GM21447 (cell line): ENCODE data around the gene UPF2.
"Not testable (repeated sequence)": the region's sequence is repeated elsewhere in the genome, so short reads cannot be mapped to it uniquely, and the experiment has no call there.

Experiments
- ATAC-seq: cut with Tn5 transposase; IDR thresholded peaks from one replicate; pipeline ENCODE4 v1.9.1; 2021; ENCODE audit not compliant: unreplicated experiment

The UPF2 gene

GRCh38 chr10:11909618-11910017 lies 133.0 kb downstream of the UPF2 start:
- no peak for ATAC-seq

DNA sequence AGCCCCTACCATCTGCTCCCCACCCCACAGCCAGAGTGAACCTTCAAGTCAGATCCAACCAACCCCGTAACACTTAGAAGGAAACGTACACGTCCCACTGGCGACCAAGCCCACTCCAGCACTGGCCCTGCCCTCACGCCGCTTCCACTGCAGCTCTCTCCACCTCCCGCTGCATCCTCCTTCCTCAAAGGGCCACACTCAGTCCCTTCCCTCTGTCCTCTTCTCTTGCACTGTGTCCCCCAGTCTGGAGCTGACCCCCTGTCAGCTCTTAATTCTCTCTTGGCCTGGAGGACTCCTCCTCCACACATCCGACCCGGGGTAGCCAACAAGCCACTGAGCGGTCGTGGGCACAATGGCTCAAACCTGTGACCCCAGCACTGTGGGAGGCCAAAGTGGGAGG lies 133.6 kb downstream of the UPF2 start:
- no peak for ATAC-seq

DNA sequence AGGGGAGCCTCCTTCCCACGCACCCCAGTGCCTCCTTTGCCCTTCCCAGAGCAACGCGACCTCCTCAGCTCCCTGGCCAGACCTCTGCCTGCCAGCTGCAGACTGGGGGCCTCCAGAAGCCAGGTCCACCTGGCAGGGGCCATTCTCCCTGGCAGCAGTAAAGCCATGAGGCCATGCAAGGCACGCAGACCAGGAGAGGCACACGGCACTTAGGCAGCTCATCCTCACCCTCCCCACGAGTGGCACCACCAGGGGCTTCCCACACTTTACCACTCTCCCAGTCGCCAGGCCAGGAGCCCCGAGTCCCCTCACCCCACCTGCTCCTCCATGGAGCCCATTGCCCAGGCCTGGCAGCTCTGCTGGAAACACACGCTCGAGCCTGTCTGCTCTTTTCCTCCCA lies 134.1 kb downstream of the UPF2 start:
- ATAC-seq, result no peak

DNA sequence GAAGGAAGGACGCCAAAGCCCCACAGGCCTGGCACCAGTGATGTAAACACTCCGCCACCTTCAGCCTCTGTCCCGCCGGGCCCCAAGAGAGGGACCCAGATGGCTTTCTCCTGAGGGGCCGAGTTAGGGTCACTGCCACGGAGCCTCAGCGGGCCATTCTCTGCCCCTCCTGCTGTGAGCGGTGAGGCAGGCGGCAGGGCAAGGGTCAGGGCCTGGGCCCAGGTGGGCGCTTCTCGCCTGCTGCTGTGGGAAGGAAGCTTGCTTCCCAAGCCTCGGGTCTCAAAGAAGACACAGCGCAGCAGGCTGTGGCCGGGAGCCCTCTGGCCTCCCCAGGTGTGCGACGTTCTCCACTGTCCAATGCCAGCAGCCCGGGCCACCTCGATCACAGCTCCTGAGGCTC lies 134.7 kb downstream of the UPF2 start:
- no peak for ATAC-seq

GRCh38 chr10:11906714-11907113 lies 135.9 kb downstream of the UPF2 start:
- no peak for ATAC-seq

- no peak for ATAC-seq
Measured at GRCh38 chr10:11902646-11903045, 140.0 kb downstream of the UPF2 start.

DNA sequence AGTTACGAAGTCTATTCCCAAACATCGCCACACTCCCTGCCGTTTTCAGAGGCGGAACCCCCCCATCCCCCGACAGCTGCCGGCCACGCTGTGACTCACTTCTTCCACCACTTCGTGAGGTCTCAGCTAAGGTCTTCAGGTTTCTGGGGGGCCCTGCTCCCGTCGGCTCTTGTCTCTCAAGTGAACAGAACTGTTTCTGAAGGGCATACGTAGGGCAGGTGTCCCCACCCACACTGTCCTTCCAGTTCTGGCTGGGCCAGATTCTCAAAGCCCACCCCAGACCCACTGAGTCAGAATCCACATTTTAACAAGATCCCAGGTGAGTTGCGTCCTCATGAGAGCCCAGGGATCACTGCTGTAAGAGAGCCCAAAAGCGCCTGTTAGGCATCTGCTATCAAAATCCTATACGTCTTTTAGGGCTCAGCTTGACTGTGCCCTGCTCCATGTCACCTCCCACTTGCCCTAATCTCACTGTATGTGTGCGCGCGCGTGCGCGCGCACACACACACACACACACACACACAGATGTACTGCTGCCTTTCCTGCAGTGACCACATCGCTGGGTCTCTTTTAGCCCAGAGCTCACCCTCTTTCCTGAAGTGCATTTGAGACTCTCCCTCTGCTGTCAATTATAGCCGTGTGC lies 140.7 kb downstream of the UPF2 start:
- ATAC-seq, result no peak

DNA sequence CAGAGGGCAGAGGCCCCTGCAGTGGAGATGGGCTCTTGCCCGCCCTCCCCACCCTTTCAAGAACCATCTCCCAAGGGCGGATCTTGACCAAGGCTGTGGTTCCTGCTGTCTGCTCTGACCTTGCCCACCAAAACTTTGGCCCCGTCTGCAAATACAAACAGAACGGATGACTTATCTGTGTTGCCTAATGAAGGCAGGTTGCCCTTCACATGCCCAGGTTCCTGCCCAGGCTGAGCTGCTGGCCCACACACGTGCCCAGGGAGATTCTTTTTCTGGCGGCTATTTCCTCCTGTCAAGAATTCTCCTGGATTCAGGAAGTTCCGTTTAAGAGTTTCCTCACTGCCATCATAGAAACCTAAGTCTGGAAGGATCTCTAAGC lies 141.2 kb downstream of the UPF2 start:
- no peak for ATAC-seq

DNA sequence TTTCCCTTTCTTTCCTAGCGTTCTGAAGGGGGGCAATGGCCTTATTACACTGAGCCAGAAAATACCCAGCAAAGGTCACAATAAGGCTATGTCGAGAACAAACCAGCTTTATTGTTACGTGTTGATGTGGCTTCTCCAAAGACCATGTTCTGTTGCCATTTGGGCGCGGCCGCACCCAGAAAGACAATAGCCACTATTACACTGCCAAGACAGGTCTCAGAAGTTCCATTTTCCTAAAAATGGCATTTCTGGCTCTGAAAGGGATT lies 141.6 kb downstream of the UPF2 start:
- ATAC-seq, result no peak

GRCh38 chr10:11899067-11899876 lies 143.3 kb downstream of the UPF2 start:
- no peak for ATAC-seq

- ATAC-seq, result no peak
Measured at GRCh38 chr10:11898372-11899066, 144.1 kb downstream of the UPF2 start.

- ATAC-seq, result no peak
Measured at GRCh38 chr10:11898033-11898371, 144.6 kb downstream of the UPF2 start.

DNA sequence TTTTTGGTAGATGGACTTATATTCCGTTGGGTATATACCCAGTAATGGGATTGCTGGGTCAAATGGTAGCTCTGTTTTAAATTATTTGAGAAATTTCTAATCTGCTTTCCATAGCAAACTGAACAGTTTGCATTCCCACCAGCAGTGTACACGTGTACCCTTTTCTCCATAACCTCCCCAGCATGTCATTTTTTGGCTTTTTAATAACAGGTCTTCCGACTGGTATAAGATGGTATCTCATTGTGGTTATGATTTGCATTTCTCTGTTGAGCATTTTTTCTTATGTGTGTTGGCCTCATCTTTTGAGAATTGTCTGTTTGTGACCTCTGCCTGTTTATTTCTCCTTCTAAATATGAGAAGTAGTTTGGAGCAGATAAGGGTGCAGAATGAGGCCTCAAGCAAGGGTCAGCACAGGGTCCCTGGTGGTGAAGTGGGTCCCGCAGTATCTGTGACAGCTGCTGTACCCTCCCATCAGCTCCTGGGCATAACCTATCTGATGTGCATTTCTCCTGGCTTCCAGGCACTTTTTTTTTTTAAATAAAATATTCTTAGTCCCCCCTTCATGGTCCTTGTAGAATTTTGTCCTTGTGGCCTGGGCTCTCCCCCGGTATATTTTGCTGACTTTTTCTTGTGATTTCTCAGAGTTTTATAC lies 145.9 kb downstream of the UPF2 start:
- no peak for ATAC-seq

- no peak for ATAC-seq
Measured at GRCh38 chr10:11895598-11895997, 147.0 kb downstream of the UPF2 start.

DNA sequence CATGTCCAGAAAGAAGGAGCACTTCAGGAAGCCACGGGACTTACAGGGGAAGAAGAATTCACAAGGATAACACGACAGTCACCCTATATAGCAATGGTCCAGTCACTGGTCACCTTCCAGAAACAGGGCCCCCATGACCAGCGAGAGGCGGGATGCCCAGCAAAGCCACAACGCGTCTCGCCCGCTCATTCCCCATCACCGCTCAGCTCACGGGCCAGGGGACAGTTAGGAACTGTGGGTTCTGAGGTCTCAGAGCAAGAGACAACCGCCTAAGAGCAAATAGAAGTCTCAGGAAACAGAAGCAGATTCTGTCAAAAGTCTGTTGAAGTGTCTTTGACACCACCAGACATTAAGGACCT lies 147.5 kb downstream of the UPF2 start:
- ATAC-seq, result no peak

DNA sequence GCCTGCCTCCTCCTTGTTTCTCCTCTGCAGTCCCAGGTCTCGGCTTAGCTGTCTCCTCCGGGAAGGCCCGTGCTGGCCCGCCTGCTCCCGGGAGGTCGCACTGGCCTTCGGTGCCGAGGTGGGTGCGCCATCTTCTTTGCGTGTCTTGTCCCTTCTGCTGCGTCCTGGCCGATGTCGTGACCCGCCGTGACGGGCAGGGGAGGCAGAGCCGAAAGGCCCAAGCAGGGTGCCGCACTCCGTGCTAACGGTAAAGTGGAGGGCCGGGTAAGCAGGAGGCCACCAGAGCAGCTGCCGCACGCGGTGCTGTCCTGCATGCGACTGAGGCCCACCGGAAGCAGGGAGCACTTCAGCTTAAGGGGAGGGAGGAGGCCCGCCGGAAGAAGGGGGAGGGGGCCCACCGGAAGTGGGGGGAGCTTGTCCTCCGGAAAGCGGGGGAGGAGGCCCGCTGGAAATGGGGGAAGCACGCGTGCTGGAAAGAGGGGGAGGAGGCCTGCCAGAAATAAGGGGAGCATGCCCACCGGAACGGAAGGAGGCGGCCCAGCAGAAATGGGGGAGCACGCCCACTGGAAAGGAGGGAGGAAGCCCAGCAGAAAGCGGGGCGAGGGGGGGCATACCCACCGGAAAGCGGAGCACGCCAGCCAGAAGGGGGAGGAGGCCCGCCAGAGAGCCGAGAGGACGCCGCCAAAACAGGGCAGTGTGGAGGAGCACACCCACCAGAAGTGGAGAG lies 148.1 kb downstream of the UPF2 start:
- no peak for ATAC-seq

- no peak for ATAC-seq
Measured at GRCh38 chr10:11893749-11894278, 148.8 kb downstream of the UPF2 start.

DNA sequence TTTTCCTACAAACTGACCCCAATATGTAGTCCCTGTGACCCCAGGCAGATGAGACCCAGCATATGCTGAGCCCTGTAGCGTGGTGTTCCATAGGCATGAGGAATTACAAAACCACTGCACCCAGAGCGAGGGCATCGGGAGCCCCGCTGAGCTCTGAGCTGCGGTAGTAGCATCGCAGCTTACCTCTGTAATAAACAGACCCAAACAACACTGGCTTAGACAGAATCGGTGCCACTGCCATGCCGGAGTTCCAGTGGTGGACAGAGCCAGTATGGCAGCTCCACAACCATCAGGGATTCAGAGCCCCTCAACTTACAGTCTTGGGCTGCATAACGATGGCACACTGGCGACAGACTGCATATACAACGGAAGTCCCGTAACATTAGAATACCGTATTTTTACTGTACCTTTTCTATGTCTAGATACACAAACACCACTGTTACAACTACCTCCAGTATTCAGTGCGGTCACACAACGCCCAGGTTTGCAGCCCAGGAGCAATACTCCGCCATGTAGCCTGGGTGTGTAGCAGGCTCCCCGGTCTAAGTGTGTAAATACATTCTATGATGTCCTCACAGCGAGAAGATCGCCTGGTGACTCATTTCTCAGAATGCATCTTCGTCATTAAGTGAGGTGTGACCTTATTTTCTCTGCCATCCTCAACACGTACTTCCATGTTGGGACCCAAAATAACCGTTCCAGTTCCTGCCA lies 150.7 kb downstream of the UPF2 start:
- no peak for ATAC-seq

DNA sequence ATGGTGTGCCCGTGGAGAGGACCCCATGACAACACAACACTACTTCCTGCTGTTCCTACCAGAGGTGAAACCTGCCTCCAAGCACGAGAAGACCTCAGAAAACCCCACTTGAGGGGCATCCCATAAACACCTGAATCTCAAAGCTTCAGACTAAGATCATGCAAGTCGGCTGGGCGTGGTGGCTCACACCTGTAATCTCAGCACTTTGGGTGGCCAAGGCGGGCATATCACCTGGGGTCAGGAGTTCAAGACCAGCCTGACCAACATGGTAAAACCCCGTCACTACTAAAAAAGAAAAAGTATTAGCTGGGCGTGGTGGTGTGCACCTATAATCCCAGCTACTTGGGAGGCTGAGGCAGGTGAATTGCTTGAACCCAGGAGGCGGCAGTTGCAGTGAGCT lies 153.3 kb downstream of the UPF2 start:
- ATAC-seq, result not testable (repeated sequence)

DNA sequence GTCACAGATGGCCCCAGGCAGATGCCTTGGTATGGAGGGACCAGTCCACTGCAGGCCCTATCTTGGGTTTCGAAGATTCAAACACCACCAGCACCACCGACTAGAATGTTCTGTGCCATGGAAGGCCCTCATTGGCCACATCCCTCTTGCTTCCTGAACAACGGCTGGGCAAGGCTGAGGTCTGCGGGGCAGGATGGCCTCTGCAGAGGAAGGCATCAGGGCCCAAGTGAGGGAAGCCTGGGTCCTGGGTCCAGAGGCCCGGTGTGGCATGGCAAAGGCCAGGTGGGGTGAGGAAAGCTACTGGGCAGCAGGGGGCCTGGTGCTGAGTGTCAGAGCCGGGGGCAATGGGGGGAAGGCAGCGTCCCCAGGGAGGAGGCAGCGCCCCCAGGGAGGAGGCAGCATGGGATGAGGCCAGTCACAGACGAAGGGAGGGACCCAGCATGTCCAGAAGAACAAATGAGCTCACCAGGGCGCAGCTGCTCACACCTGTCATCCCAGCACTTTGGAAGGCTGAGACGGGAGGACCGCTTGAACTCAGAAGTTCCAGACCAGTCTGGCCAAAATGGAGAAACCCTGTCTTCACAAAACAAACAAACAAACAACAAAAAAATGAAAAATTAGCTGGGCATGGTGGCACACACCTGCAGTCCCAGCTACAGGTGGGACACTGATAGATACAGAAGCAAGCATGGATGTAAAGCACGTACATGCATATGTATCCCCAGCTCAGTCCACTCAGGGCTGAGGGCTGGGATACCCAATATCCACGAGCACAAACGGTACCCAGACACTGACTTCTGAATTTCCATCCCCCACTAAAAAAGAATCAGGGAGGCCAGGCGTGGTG lies 155.0 kb downstream of the UPF2 start:
- no peak for ATAC-seq
